Psoas muscle (tissue), 8 donors: ENCODE data around the gene ZNF665. TPM values are rescaled to one million over a fixed set of nuclear protein-coding genes. Genes with fewer than 3 reads are reported as not detected.

Source experiments
- ATAC-seq, 4 donors: fragments of 200-7000 bp; cut with Tn5 transposase; one replicate each; pipeline ENCODE4 v1.9.1; 2020; ENCODE audit warnings: moderate library complexity in 3 of 4, mild to moderate bottlenecking in 2 of 4
- DNase-seq, 2 donors: peaks; one replicate each; pipeline ENCODE4 v3.0.0-alpha.2; 2020
- H3K27ac ChIP-seq: fragments of 200-600 bp; one replicate; pipeline ENCODE4 v1.8.0; 2022
- H3K27me3 ChIP-seq, 3 donors: fragments of 200-600 bp in 1 of 3; one replicate each; pipeline versions ENCODE4 v1.6.1 to v1.8.0; 2013 to 2022; ENCODE audit warnings: low read length in 2 of 3, mild to moderate bottlenecking in 2 of 3, moderate library complexity in 1 of 3; ENCODE audit not compliant: insufficient read depth in 3 of 3
- H3K36me3 ChIP-seq, 2 donors: fragments of 200-600 bp in 1 of 2; one replicate each; pipeline versions ENCODE4 v1.6.1 to v1.8.0; 2013 to 2022; ENCODE audit warnings: low read depth in 1 of 2, mild to moderate bottlenecking in 1 of 2, moderate library complexity in 1 of 2; ENCODE audit not compliant: insufficient read depth in 1 of 2
- H3K4me1 ChIP-seq: fragments of 200-600 bp; one replicate; pipeline ENCODE4 v1.8.0; 2022
- H3K4me3 ChIP-seq: fragments of 200-600 bp; one replicate; pipeline ENCODE4 v1.8.0; 2022; ENCODE audit warnings: mild to moderate bottlenecking
- H3K9me3 ChIP-seq: fragments of 200-600 bp; one replicate; pipeline ENCODE4 v1.8.0; 2022
- CTCF ChIP-seq: fragments of 200-600 bp; IDR thresholded peaks from one replicate; pipeline ENCODE4 v1.8.0; 2022; ENCODE audit warnings: antibody characterized with exemption
- WGBS, 3 donors: extraction: QIAGEN DNeasy Blood & Tissue Kit; methylation state at CpG; one replicate each; pipeline versions ENCODE4 v1.1.6 to v1.1.7; 2013; 5-methylcytosine and 5-hydroxymethylcytosine counted together
- intact Hi-C, 2 donors: fragments of 100-400 bp; cut with DNase I; formaldehyde crosslinking; loops; one replicate each; pipeline versions ENCODE4 v1.11.0 to v1.14.2; 2022
- polyA plus RNA-seq, 3 donors: library from polyadenylated mRNA; stranded (reverse); fragments of 200-250 nt; gene quantifications; one replicate each; pipeline ENCODE4 v1.2.3, GENCODE V29; 2013
- total RNA-seq, 4 donors: library from RNA; stranded (reverse); fragmentation: NEBNext Ultra II Directional in 2 of 4; extraction: Animal tissue kit (Norgen Biotek cat#: 25700) in 2 of 4; gene quantifications; one replicate each; pipeline versions ENCODE4 v1.2.1 to v1.2.4, GENCODE V29; 2021 to 2023
- donor health status: healthy with polysubstance abuse.
- donor health status: DM: no; HTN: no; CAD: no; lungs with moderate emphysema.
- donor health status: Bipolar disorder and iron deficiency.
- donor health status: healthy.
- donor health status: DM: yes; HTN: yes; CAD: no.
- donor health status: DM: no; HTN: no; CAD: no.
- donor health status: DM: no; HTN: no; CAD: no.
- donor health status: DM: yes; HTN: yes; CAD: no.

The ZNF665 gene
- total and polyA plus RNA-seq, 7 donors: 0.20 to 1.1 (median 0.63) TPM

- TF ChIP-seq CTCF: no peak
- no peak for ATAC-seq
- no peak overlapping the region for H3K27ac ChIP-seq
- H3K4me3 ChIP-seq: no peak overlapping the region
- intact Hi-C loops: no loop called here
- WGBS, 3 donors: 93 to 95% (median 93%) methylated on average over 10 of the region's 10 CpGs
- DNase-seq: no peak
- no peaks in the 10 kb centered on the region for H3K27me3 ChIP-seq
- no peaks in the 10 kb centered on the region for H3K9me3 ChIP-seq
- H3K4me1 ChIP-seq: no peaks in the 10 kb centered on the region
- no peaks in the 10 kb centered on the region for H3K36me3 ChIP-seq
These were observed 11.0 kb downstream of the ZNF665 start for GRCh38 chr19:53182202-53182601.

GRCh38 chr19:53177986-53178385, 15.2 kb downstream of the ZNF665 start:
- no peaks in the 10 kb centered on the region for H3K9me3 ChIP-seq
- no peaks in the 10 kb centered on the region for H3K27me3 ChIP-seq
- 86 to 90% (median 86%) methylated on average over 5 of the region's 5 CpGs for WGBS, 3 donors
- intact Hi-C loops: no loop called here
- no peak for ATAC-seq
- no peak for TF ChIP-seq CTCF
- no peaks in the 10 kb centered on the region for H3K4me1 ChIP-seq
- no peak for DNase-seq
- H3K27ac ChIP-seq: no peak overlapping the region
- H3K4me3 ChIP-seq: no peak overlapping the region
- no peaks in the 10 kb centered on the region for H3K36me3 ChIP-seq

GRCh38 chr19:53172889-53173288, 20.3 kb downstream of the ZNF665 start:
- TF ChIP-seq CTCF: no peak

GRCh38 chr19:53165691-53166091, 27.5 kb downstream of the ZNF665 start:
- intact Hi-C loops: no loop called here
- no peak for DNase-seq
- 94 to 95% (median 94%) methylated on average over 3 of the region's 3 CpGs for WGBS, 3 donors
- Histone ChIP-seq H3K27me3 (no peaks in the 10 kb centered on the region), H3K4me1 (no peaks in the 10 kb centered on the region), H3K9me3 (peaks cover 32% of the 10 kb centered on the region), H3K4me3 (no peak overlapping the region), H3K27ac (no peak overlapping the region), H3K36me3 (no peaks in the 10 kb centered on the region)
- TF ChIP-seq CTCF: no peak
- no peak for ATAC-seq

More at GRCh38 chr19:53172889-53173288, 20.3 kb downstream of the ZNF665 start:
- Histone ChIP-seq H3K27me3 (no peaks in the 10 kb centered on the region), H3K9me3 (peaks cover 11% of the 10 kb centered on the region), H3K27ac (no peak overlapping the region), H3K4me3 (no peak overlapping the region), H3K4me1 (no peaks in the 10 kb centered on the region), H3K36me3 (no peaks in the 10 kb centered on the region)
- DNase-seq (no peak), ATAC-seq (no peak)
- 69 to 74% (median 71%) methylated on average over 4 of the region's 4 CpGs for WGBS, 3 donors
- intact Hi-C loops: no loop called here

GRCh38 chr19:53161123-53161522, 32.0 kb downstream of the ZNF665 start:
- 42 to 49% (median 47%) methylated on average over 3 of the region's 3 CpGs for WGBS, 3 donors
- Histone ChIP-seq H3K4me3 (no peak overlapping the region), H3K27me3 (no peaks in the 10 kb centered on the region), H3K4me1 (no peaks in the 10 kb centered on the region), H3K9me3 (peaks cover 18% of the 10 kb centered on the region), H3K36me3 (no peaks in the 10 kb centered on the region), H3K27ac (no peak overlapping the region)
- ATAC-seq (no peak), DNase-seq (no peak)
- intact Hi-C loops: no loop called here
- no peak for TF ChIP-seq CTCF
